SK-N-SH (cell line): ENCODE data around the gene GNA14. TPM values are rescaled to one million over a fixed set of nuclear protein-coding genes. Genes with fewer than 3 reads are reported as not detected.
A peak's percentile ranks its signal among the peaks of the same experiment; 100 is the strongest.

ENCODE experiments used
- CTCF ChIA-PET: fragments of 300-600, 350-600 bp; formaldehyde crosslinking; extraction: SDS; loops from one replicate; lab custom pipeline; 2021; lab: Yijun Ruan, JAX
- POLR2A ChIA-PET: fragments of 350-600 bp; sonication (Branson Sonifier 250); formaldehyde crosslinking; extraction: SDS; loops from one replicate; lab custom pipeline; 2020; ENCODE audit warnings: antibody characterized with exemption, inconsistent platforms; lab: Yijun Ruan, JAX
- DNase-seq: peaks from one replicate; pipeline ENCODE4 v3.0.0; 2012
- H2AFZ ChIP-seq: fragments of 200-600 bp; sonication (generic); 2 replicates; pipeline ENCODE4 v1.8.1; 2016; ENCODE audit warnings: antibody characterized with exemption, mild to moderate bottlenecking, low read depth
- H3F3A ChIP-seq: fragments of 200-600 bp; sonication (generic); replicated peaks from 2 replicates; pipeline ENCODE3; 2016; ENCODE audit warnings: antibody characterized with exemption, mild to moderate bottlenecking; ENCODE audit not compliant: insufficient read depth
- H3K27ac ChIP-seq, 2 experiments: fragments of 200-500 bp in 1 of 2; fragments of 200-600 bp in 1 of 2; sonication (Bioruptor generic) in 1 of 2; sonication (generic), shearing (Covaris generic) in 1 of 2; 2 replicates each; pipeline versions ENCODE4 v1.5.1 to v1.6.1; 2014 to 2016; ENCODE audit warnings: low read depth in 2 of 2, inconsistent platforms in 1 of 2, low read length in 1 of 2, mild to moderate bottlenecking in 1 of 2, mixed read lengths in 1 of 2
- H3K27me3 ChIP-seq: fragments of 200-600 bp; sonication (generic), shearing (Covaris generic); 2 replicates; pipeline ENCODE4 v1.6.1; 2016; ENCODE audit warnings: mixed run types; ENCODE audit not compliant: insufficient read depth
- H3K36me3 ChIP-seq, 2 experiments: fragments of 200-500 bp in 1 of 2; fragments of 200-600 bp in 1 of 2; sonication (Bioruptor generic) in 1 of 2; sonication (generic) in 1 of 2; replicated peaks in 1 of 2; 2 replicates each; pipeline versions ENCODE3 to v1.5.1; 2014 to 2016; ENCODE audit warnings: low read length in 1 of 2, mild to moderate bottlenecking in 1 of 2; ENCODE audit not compliant: insufficient read depth in 2 of 2, control insufficient read depth in 1 of 2
- H3K4me1 ChIP-seq, 2 experiments: fragments of 200-500 bp in 1 of 2; fragments of 200-600 bp in 1 of 2; sonication (Bioruptor generic) in 1 of 2; sonication (generic), shearing (Covaris generic) in 1 of 2; 2 replicates each; pipeline versions ENCODE4 v1.5.1 to v1.6.1; 2014 to 2016; ENCODE audit warnings: low read depth in 1 of 2, low read length in 1 of 2, mixed run types in 1 of 2; ENCODE audit not compliant: insufficient read depth in 2 of 2, control insufficient read depth in 1 of 2
- H3K4me2 ChIP-seq: fragments of 200-600 bp; sonication (generic), shearing (Covaris generic); 2 replicates; pipeline ENCODE4 v1.6.1; 2017; ENCODE audit warnings: mixed run types
- H3K4me3 ChIP-seq, 2 experiments: fragments of 200-500 bp in 1 of 2; fragments of 200-600 bp in 1 of 2; sonication (Bioruptor generic) in 1 of 2; sonication (generic), shearing (Covaris generic) in 1 of 2; 2 replicates each; pipeline versions ENCODE4 v1.5.1 to v1.8.1; 2014 to 2016; ENCODE audit warnings: low read depth in 2 of 2, inconsistent platforms in 1 of 2, low read length in 1 of 2, mild to moderate bottlenecking in 1 of 2, mixed read lengths in 1 of 2, moderate library complexity in 1 of 2
- H3K79me2 ChIP-seq: fragments of 200-600 bp; sonication (generic); 2 replicates; pipeline ENCODE4 v1.8.1; 2017; ENCODE audit warnings: mild to moderate bottlenecking; ENCODE audit not compliant: insufficient read depth
- H3K9ac ChIP-seq: fragments of 200-600 bp; sonication (generic); 2 replicates; pipeline ENCODE4 v1.6.1; 2017; ENCODE audit warnings: mixed run types
- H3K9me2 ChIP-seq: fragments of 200-600 bp; sonication (generic); 2 replicates; pipeline ENCODE4 v1.6.1; 2017; ENCODE audit warnings: mixed run types
- H3K9me3 ChIP-seq: fragments of 200-600 bp; sonication (generic); 2 replicates; pipeline ENCODE4 v1.6.1; 2017; ENCODE audit warnings: mixed run types, mild to moderate bottlenecking, moderate library complexity
- H4K20me1 ChIP-seq: fragments of 200-600 bp; sonication (generic); 2 replicates; pipeline ENCODE4 v1.6.1; 2017; ENCODE audit warnings: mild to moderate bottlenecking, mixed run types; ENCODE audit not compliant: insufficient read depth
- CHD2 ChIP-seq: fragments of 150-350 bp; IDR thresholded peaks from 2 replicates; pipeline ENCODE4 v1.6.1; 2018; ENCODE audit warnings: low read length; ENCODE audit not compliant: partially characterized antibody
- EZH2phosphoT487 ChIP-seq: fragments of 200-600 bp; sonication (generic); IDR thresholded peaks from 2 replicates; pipeline ENCODE4 v1.6.1; 2017; ENCODE audit warnings: low read depth, mixed run types, mild to moderate bottlenecking, antibody characterized with exemption, moderate library complexity, borderline replicate concordance
- GATA2 ChIP-seq: sonication (generic); formaldehyde crosslinking; IDR thresholded peaks from 2 replicates; pipeline ENCODE4 v1.5.0; 2020; ENCODE audit warnings: mild to moderate bottlenecking, missing genetic modification reagents
- NFIC ChIP-seq: IDR thresholded peaks from 2 replicates; pipeline ENCODE4 v1.4.0; 2012; ENCODE audit warnings: borderline replicate concordance
- NRF1 ChIP-seq: IDR thresholded peaks from 2 replicates; pipeline ENCODE4 v1.6.1; 2012; ENCODE audit warnings: low read depth, mild to moderate bottlenecking, low read length
- RAD21 ChIP-seq: IDR thresholded peaks from 2 replicates; pipeline ENCODE4 v1.6.1; 2012; ENCODE audit warnings: mild to moderate bottlenecking, low read length
- RCOR1 ChIP-seq: fragments of 150-350 bp; IDR thresholded peaks from 2 replicates; pipeline ENCODE4 v1.6.1; 2017; ENCODE audit warnings: antibody characterized with exemption, low read length
- RXRA ChIP-seq: IDR thresholded peaks from 2 replicates; pipeline ENCODE4 v1.4.0; 2012; ENCODE audit warnings: low read depth, mild to moderate bottlenecking, borderline replicate concordance
- SIN3A ChIP-seq: IDR thresholded peaks from 2 replicates; pipeline ENCODE4 v1.6.1; 2012; ENCODE audit warnings: low read depth, mild to moderate bottlenecking, low read length, moderate library complexity, borderline replicate concordance
- TCF12 ChIP-seq: IDR thresholded peaks from 2 replicates; pipeline ENCODE4 v1.4.0; 2012
- YY1 ChIP-seq: IDR thresholded peaks from 2 replicates; pipeline ENCODE4 v1.4.0; 2012; ENCODE audit warnings: low read depth, mild to moderate bottlenecking
- WGBS: methylation state at CpG from one replicate; pipeline ENCODE4 v1.1.6; 2017; ENCODE audit warnings: low lambda C conversion rate; 5-methylcytosine and 5-hydroxymethylcytosine counted together
- polyA plus RNA-seq, 3 experiments: library from polyadenylated mRNA; depleted of rRNA; stranded (reverse); fragments of >200 nt; gene quantifications; 2 replicates each; pipeline ENCODE4 v1.2.3, GENCODE V29; 2012
- TF ChIP-seq, protein P1 (sequence below): IDR thresholded peaks from 2 replicates; pipeline ENCODE4 v1.4.0; 2012; ENCODE audit warnings: low read depth, borderline replicate concordance
- TF ChIP-seq, protein P2 (sequence below): fragments of 150-350 bp; IDR thresholded peaks from 2 replicates; pipeline ENCODE4 v1.6.1; 2017; ENCODE audit warnings: antibody characterized with exemption, low read length, low read depth, borderline replicate concordance

Gene GNA14
- polyA plus RNA-seq, 1 of the 3 experiments (the other 2 are of a cell fraction) = 0.15 TPM

GRCh38 chr9:77513457-77513856 is 134.7 kb downstream of the GNA14 start:
- WGBS = 93% methylated on average over 5 of the region's 5 CpGs
- POLR2A ChIA-PET = interaction anchor here (0.6 kb wide), 1 partner anchor 14 kb away, joined by 3 read pairs; no protein-coding TSS in a partner anchor
- Histone ChIP-seq H3K79me2 (no peaks in the 10 kb centered on the region), H3K4me1 (peaks cover 3 to 8% of the 10 kb centered on the region in 2 experiments; a peak in 2 of 4 replicates), H3K9me3 (no peaks in the 10 kb centered on the region), H2AFZ (no peak overlapping the region), H3K27ac (no peak overlapping the region), H3F3A (no peaks in the 10 kb centered on the region), H3K9me2 (no peaks in the 10 kb centered on the region), H3K4me3 (no peak overlapping the region), H3K9ac (no peak overlapping the region), H4K20me1 (no peaks in the 10 kb centered on the region), H3K36me3 (no peaks in the 10 kb centered on the region), H3K27me3 (no peaks in the 10 kb centered on the region), H3K4me2 (no peak overlapping the region)
- no peak for DNase-seq
- CTCF ChIA-PET = interaction anchor here (0.6 to 1.2 kb wide), 3 partner anchors 12 to 95 kb away, joined by 3 to 4 read pairs (median 3); no protein-coding TSS in a partner anchor
- TF ChIP-seq RCOR1 = no peak
- TF ChIP-seq GATA2 (CRISPR knock-in tag) = no peak
- no peak for TF ChIP-seq RXRA
- TF ChIP-seq NFIC = no peak
- no peak for TF ChIP-seq RAD21
- no peak for TF ChIP-seq TCF12
- no peak for TF ChIP-seq NRF1
- no peak for TF ChIP-seq YY1
- no peak for TF ChIP-seq SIN3A
- TF ChIP-seq, protein P1, sequence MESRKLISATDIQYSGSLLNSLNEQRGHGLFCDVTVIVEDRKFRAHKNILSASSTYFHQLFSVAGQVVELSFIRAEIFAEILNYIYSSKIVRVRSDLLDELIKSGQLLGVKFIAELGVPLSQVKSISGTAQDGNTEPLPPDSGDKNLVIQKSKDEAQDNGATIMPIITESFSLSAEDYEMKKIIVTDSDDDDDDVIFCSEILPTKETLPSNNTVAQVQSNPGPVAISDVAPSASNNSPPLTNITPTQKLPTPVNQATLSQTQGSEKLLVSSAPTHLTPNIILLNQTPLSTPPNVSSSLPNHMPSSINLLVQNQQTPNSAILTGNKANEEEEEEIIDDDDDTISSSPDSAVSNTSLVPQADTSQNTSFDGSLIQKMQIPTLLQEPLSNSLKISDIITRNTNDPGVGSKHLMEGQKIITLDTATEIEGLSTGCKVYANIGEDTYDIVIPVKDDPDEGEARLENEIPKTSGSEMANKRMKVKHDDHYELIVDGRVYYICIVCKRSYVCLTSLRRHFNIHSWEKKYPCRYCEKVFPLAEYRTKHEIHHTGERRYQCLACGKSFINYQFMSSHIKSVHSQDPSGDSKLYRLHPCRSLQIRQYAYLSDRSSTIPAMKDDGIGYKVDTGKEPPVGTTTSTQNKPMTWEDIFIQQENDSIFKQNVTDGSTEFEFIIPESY = no peak
- TF ChIP-seq EZH2phosphoT487 = no peak
- TF ChIP-seq, protein P2, sequence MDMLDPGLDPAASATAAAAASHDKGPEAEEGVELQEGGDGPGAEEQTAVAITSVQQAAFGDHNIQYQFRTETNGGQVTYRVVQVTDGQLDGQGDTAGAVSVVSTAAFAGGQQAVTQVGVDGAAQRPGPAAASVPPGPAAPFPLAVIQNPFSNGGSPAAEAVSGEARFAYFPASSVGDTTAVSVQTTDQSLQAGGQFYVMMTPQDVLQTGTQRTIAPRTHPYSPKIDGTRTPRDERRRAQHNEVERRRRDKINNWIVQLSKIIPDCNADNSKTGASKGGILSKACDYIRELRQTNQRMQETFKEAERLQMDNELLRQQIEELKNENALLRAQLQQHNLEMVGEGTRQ = no peak

DNA sequence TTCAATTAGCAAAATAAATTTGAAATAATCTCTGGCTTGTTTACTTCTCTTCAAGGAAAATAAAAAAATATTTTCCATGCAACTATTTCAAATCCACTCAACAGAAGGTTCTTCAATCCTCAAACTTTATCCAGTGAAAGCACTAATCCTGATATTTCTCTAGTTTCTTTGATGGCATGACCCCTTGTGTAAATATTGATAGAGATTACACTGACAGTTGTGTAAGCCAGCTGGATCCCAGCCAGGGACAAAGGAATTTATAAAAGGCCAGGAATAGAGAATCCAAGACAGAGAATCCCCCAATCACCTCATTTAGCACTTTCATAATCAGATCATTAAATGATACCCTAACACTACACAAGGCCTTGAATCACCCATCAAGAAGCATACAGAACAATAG is 135.2 kb downstream of the GNA14 start:
- Histone ChIP-seq H3K27me3 (no peaks in the 10 kb centered on the region), H2AFZ (no peak overlapping the region), H3K4me1 (peaks cover 0 to 8% of the 10 kb centered on the region in 2 experiments; a peak in 2 of 4 replicates), H3K4me2 (no peak overlapping the region), H3K9me3 (no peaks in the 10 kb centered on the region), H3K36me3 (no peaks in the 10 kb centered on the region), H3K4me3 (no peak overlapping the region), H3K9ac (no peak overlapping the region), H3K9me2 (no peaks in the 10 kb centered on the region), H3K79me2 (no peaks in the 10 kb centered on the region), H4K20me1 (no peaks in the 10 kb centered on the region), H3K27ac (no peak overlapping the region), H3F3A (no peaks in the 10 kb centered on the region)
- CTCF ChIA-PET = interaction anchor here (0.6 to 1.2 kb wide), 2 partner anchors 79 to 95 kb away, joined by 3 to 4 read pairs; no protein-coding TSS in a partner anchor
- no peak for DNase-seq
- TF ChIP-seq CHD2 (no peak), NFIC (peak; percentile 26; the same call in 1 of the 2 replicates)
- POLR2A ChIA-PET = interaction anchor here (0.6 kb wide), 1 partner anchor 15 kb away, joined by 3 read pairs; no protein-coding TSS in a partner anchor
